H9 (cell line): Measurements from ENCODE around the gene GPATCH1. TPM values are rescaled to one million over a fixed set of nuclear protein-coding genes. Genes with fewer than 3 reads are reported as not detected.

Experiments used
- DNase-seq: peaks from one replicate; pipeline ENCODE4 v3.0.0-alpha.2; 2017
- H2AFZ ChIP-seq: one replicate; pipeline ENCODE4 v1.6.1; 2013; ENCODE audit warnings: mild to moderate bottlenecking, low read length, control low read depth, moderate library complexity
- H2AK5ac ChIP-seq: 2 replicates; pipeline ENCODE4 v1.6.1; 2013; ENCODE audit warnings: low read length, control low read depth, mixed read lengths; ENCODE audit not compliant: insufficient read length
- H2BK120ac ChIP-seq: one replicate; pipeline ENCODE4 v1.6.1; 2013; ENCODE audit warnings: low read depth, mild to moderate bottlenecking, low read length, control low read depth, inconsistent platforms; ENCODE audit not compliant: poor library complexity, severe bottlenecking
- H2BK12ac ChIP-seq: 2 replicates; pipeline ENCODE4 v1.6.1; 2013; ENCODE audit warnings: low read length, control low read depth, mixed read lengths, low read depth; ENCODE audit not compliant: insufficient read length
- H2BK15ac ChIP-seq: 2 replicates; pipeline ENCODE4 v1.6.1; 2013; ENCODE audit warnings: low read depth, low read length, control low read depth
- H2BK20ac ChIP-seq: one replicate; pipeline ENCODE4 v1.6.1; 2013; ENCODE audit warnings: low read depth, mild to moderate bottlenecking, low read length, control low read depth, inconsistent platforms; ENCODE audit not compliant: poor library complexity, severe bottlenecking
- H2BK5ac ChIP-seq: 2 replicates; pipeline ENCODE4 v1.6.1; 2013; ENCODE audit warnings: low read length, control low read depth, mixed read lengths; ENCODE audit not compliant: insufficient read length
- H3K14ac ChIP-seq: 2 replicates; pipeline ENCODE4 v1.6.1; 2013; ENCODE audit warnings: low read length, control low read depth; ENCODE audit not compliant: insufficient read depth
- H3K18ac ChIP-seq: 2 replicates; pipeline ENCODE4 v1.6.1; 2013; ENCODE audit warnings: low read depth, mild to moderate bottlenecking, mixed read lengths, low read length, control low read depth; ENCODE audit not compliant: insufficient read length
- H3K23ac ChIP-seq: 2 replicates; pipeline ENCODE4 v1.6.1; 2013; ENCODE audit warnings: low read length, control low read depth, mixed read lengths, low read depth; ENCODE audit not compliant: insufficient read length
- H3K23me2 ChIP-seq: 2 replicates; pipeline ENCODE4 v1.6.1; 2013; ENCODE audit warnings: low read depth, mild to moderate bottlenecking, mixed read lengths, low read length, control low read depth; ENCODE audit not compliant: insufficient read length, poor library complexity, severe bottlenecking
- H3K27ac ChIP-seq: 2 replicates; pipeline ENCODE4 v1.5.1; 2013; ENCODE audit warnings: low read length, control low read depth, mixed read lengths, low read depth; ENCODE audit not compliant: insufficient read length
- H3K27me3 ChIP-seq: 2 replicates; pipeline ENCODE4 v1.6.1; 2013; ENCODE audit warnings: low read length, control low read depth, inconsistent platforms; ENCODE audit not compliant: insufficient read depth
- H3K4ac ChIP-seq: 2 replicates; pipeline ENCODE4 v1.6.1; 2013; ENCODE audit warnings: low read depth, mild to moderate bottlenecking, control low read depth, inconsistent platforms, low read length, moderate library complexity
- H3K4me1 ChIP-seq: 2 replicates; pipeline ENCODE4 v1.6.1; 2013; ENCODE audit warnings: low read length, control low read depth, inconsistent platforms; ENCODE audit not compliant: insufficient read depth
- H3K4me2 ChIP-seq: 2 replicates; pipeline ENCODE4 v1.6.1; 2013; ENCODE audit warnings: low read length, control low read depth, mixed read lengths; ENCODE audit not compliant: insufficient read length, insufficient read depth
- H3K56ac ChIP-seq: 2 replicates; pipeline ENCODE4 v1.6.1; 2013; ENCODE audit warnings: low read depth, mild to moderate bottlenecking, mixed read lengths, low read length, control low read depth; ENCODE audit not compliant: insufficient read length
- H3K79me1 ChIP-seq: 2 replicates; pipeline ENCODE4 v1.6.1; 2013; ENCODE audit warnings: low read depth, mild to moderate bottlenecking, moderate library complexity, low read length, control low read depth, inconsistent platforms; ENCODE audit not compliant: insufficient read depth, poor library complexity, severe bottlenecking
- H3K79me2 ChIP-seq: 2 replicates; pipeline ENCODE4 v1.6.1; 2013; ENCODE audit warnings: low read length, control low read depth, inconsistent platforms; ENCODE audit not compliant: insufficient read depth
- H3K9ac ChIP-seq: 2 replicates; pipeline ENCODE4 v1.6.1; 2013; ENCODE audit warnings: low read length, control low read depth, mixed read lengths; ENCODE audit not compliant: insufficient read length; ENCODE audit errors: extremely low read depth
- H3K9me3 ChIP-seq: one replicate; pipeline ENCODE4 v1.6.1; 2013; ENCODE audit warnings: low read depth, low read length, inconsistent platforms; ENCODE audit not compliant: control insufficient read depth
- H3T11ph ChIP-seq: one replicate; pipeline ENCODE4 v1.6.1; 2013; ENCODE audit warnings: mild to moderate bottlenecking, low read length, control low read depth, inconsistent platforms
- H4K20me1 ChIP-seq: one replicate; pipeline ENCODE4 v1.6.1; 2013; ENCODE audit not compliant: control insufficient read depth, insufficient read length, insufficient read depth
- H4K5ac ChIP-seq: 2 replicates; pipeline ENCODE4 v1.6.1; 2013; ENCODE audit warnings: low read depth, mild to moderate bottlenecking, mixed read lengths, low read length, control low read depth; ENCODE audit not compliant: insufficient read length
- H4K8ac ChIP-seq: replicated peaks from 2 replicates; pipeline ENCODE4 v1.6.1; 2013; ENCODE audit warnings: low read length, control low read depth, mixed read lengths, low read depth; ENCODE audit not compliant: insufficient read length
- H4K91ac ChIP-seq: 2 replicates; pipeline ENCODE4 v1.6.1; 2013; ENCODE audit warnings: low read depth, mild to moderate bottlenecking, moderate library complexity, mixed read lengths, low read length, control low read depth; ENCODE audit not compliant: insufficient read length
- H3K27ac Mint-ChIP-seq, 3 experiments: 2 replicates in 2 of 3; 3 replicates in 1 of 3; pipeline ENCODE4 v1.8.0; 2020 to 2021; ENCODE audit warnings: mixed read lengths in 3 of 3, mild to moderate bottlenecking in 1 of 3, moderate library complexity in 1 of 3
- H3K27me3 Mint-ChIP-seq: 2 replicates; pipeline ENCODE4 v1.8.0; 2021; ENCODE audit warnings: low read depth, mild to moderate bottlenecking, moderate library complexity, mixed read lengths
- H3K36me3 Mint-ChIP-seq, 3 experiments: 2 replicates in 2 of 3; 3 replicates in 1 of 3; pipeline ENCODE4 v1.8.0; 2020 to 2021; ENCODE audit warnings: low read depth in 3 of 3, mixed read lengths in 3 of 3; ENCODE audit not compliant: insufficient read depth in 1 of 3
- H3K4me1 Mint-ChIP-seq, 2 experiments: 2 replicates each; pipeline ENCODE4 v1.8.0; 2020; ENCODE audit warnings: mixed read lengths in 2 of 2
- H3K4me3 Mint-ChIP-seq, 2 experiments: 2 replicates in 1 of 2; 3 replicates in 1 of 2; pipeline ENCODE4 v1.8.0; 2020 to 2021; ENCODE audit warnings: mild to moderate bottlenecking in 2 of 2, mixed read lengths in 2 of 2, moderate library complexity in 1 of 2
- H3K9me3 Mint-ChIP-seq, 2 experiments: 2 replicates in 1 of 2; 3 replicates in 1 of 2; pipeline ENCODE4 v1.8.0; 2020; ENCODE audit warnings: mild to moderate bottlenecking in 2 of 2, mixed read lengths in 2 of 2, moderate library complexity in 1 of 2
- WGBS: extraction: QIAGEN DNeasy Blood & Tissue Kit; methylation state at CpG from one replicate; pipeline ENCODE4 v1.1.7; 2013; ENCODE audit warnings: missing lambda C conversion rate, low lambda C conversion rate, mixed read lengths; ENCODE audit not compliant: insufficient read length; ENCODE audit errors: extremely low coverage; 5-methylcytosine and 5-hydroxymethylcytosine counted together
- total RNA-seq: library from RNA; stranded (reverse); gene quantifications from 2 replicates; pipeline ENCODE4 v1.2.1, GENCODE V29; 2021
- TF ChIP-seq, protein P1 (sequence below): fragments of 200-600 bp; sonication (generic); conservative IDR thresholded peaks from 3 replicates; pipeline ENCODE4 v1.8.0; 2021; ENCODE audit warnings: antibody characterized with exemption, mild to moderate bottlenecking

GPATCH1 gene
- total RNA-seq, 1 experiment from 2014 or later = 11.7 TPM

DNA sequence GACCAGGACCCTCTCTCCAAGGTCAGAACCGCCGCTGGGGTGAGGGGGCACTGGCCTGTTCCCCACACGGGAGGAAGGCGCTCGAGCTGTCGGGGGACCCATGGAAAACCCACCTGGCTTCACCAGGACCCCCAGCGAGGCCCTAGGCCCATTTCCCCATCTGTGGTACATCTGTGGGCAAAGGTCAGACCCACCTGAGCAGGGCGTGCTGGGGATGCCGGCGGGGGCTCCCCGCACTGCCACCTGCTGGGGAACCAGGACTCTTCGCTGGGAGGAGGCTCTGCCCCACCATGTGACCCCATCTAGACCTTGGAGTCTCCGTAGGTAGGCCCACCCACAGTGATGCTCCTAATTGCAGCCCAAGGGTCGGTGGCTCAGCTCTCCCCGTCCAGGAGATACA lies 51.4 kb downstream of the GPATCH1 start:
- Mint-ChIP-seq H3K4me1 (peaks cover 5 to 12% of the 10 kb centered on the region in 2 experiments; a peak in 3 of 4 replicates), H3K4me3 (no peak overlapping the region), H3K36me3 (peaks cover 7 to 26% (median 21%) of the 10 kb centered on the region in 3 experiments; a peak in 6 of 7 replicates), H3K9me3 (no peaks in the 10 kb centered on the region; a peak in 1 of 5 replicates), H3K27ac (no peak overlapping the region), H3K27me3 (no peaks in the 10 kb centered on the region)
- H4K8ac ChIP-seq = no peak overlapping the region
- H2BK5ac ChIP-seq = no peak overlapping the region
- H3K4ac ChIP-seq = no peak overlapping the region
- H4K5ac ChIP-seq = no peak overlapping the region
- H2BK12ac ChIP-seq = no peak overlapping the region
- no peak overlapping the region for H2BK20ac ChIP-seq
- no peak overlapping the region for H2AK5ac ChIP-seq
- DNase-seq = peak; percentile 74
- H3K56ac ChIP-seq = no peak overlapping the region
- TF ChIP-seq, protein P1, sequence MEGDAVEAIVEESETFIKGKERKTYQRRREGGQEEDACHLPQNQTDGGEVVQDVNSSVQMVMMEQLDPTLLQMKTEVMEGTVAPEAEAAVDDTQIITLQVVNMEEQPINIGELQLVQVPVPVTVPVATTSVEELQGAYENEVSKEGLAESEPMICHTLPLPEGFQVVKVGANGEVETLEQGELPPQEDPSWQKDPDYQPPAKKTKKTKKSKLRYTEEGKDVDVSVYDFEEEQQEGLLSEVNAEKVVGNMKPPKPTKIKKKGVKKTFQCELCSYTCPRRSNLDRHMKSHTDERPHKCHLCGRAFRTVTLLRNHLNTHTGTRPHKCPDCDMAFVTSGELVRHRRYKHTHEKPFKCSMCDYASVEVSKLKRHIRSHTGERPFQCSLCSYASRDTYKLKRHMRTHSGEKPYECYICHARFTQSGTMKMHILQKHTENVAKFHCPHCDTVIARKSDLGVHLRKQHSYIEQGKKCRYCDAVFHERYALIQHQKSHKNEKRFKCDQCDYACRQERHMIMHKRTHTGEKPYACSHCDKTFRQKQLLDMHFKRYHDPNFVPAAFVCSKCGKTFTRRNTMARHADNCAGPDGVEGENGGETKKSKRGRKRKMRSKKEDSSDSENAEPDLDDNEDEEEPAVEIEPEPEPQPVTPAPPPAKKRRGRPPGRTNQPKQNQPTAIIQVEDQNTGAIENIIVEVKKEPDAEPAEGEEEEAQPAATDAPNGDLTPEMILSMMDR = peak; percentile 64
- no peak overlapping the region for H3T11ph ChIP-seq
- no peaks in the 10 kb centered on the region for H3K27me3 ChIP-seq
- no peak overlapping the region for H2BK120ac ChIP-seq
- H3K79me2 ChIP-seq = no peaks in the 10 kb centered on the region
- no peak overlapping the region for H3K23ac ChIP-seq
- H3K79me1 ChIP-seq = no peaks in the 10 kb centered on the region
- H3K9ac ChIP-seq = no peak overlapping the region
- H3K14ac ChIP-seq = no peak overlapping the region
- H3K27ac ChIP-seq = no peak overlapping the region
- no peak overlapping the region for H4K91ac ChIP-seq
- no peak overlapping the region for H2AFZ ChIP-seq
- no peak overlapping the region for H2BK15ac ChIP-seq
- no peaks in the 10 kb centered on the region for H3K9me3 ChIP-seq
- no peaks in the 10 kb centered on the region for H4K20me1 ChIP-seq
- H3K23me2 ChIP-seq = no peaks in the 10 kb centered on the region
- H3K4me1 ChIP-seq = no peaks in the 10 kb centered on the region
- no peak overlapping the region for H3K4me2 ChIP-seq
- WGBS = no CpG with 5 or more reads among the region's 15 CpGs
- H3K18ac ChIP-seq = no peak overlapping the region
